NCI-H82 treated with DMSO at 0.1 percent for 48 hours (cell line): ENCODE measurements around the gene REM2.

Experiments used
- DNase-seq: peaks from one replicate; lab custom pipeline; 2025; ENCODE audit not compliant: unreplicated experiment; lab: John Stamatoyannopoulos, UW

Gene REM2

DNA sequence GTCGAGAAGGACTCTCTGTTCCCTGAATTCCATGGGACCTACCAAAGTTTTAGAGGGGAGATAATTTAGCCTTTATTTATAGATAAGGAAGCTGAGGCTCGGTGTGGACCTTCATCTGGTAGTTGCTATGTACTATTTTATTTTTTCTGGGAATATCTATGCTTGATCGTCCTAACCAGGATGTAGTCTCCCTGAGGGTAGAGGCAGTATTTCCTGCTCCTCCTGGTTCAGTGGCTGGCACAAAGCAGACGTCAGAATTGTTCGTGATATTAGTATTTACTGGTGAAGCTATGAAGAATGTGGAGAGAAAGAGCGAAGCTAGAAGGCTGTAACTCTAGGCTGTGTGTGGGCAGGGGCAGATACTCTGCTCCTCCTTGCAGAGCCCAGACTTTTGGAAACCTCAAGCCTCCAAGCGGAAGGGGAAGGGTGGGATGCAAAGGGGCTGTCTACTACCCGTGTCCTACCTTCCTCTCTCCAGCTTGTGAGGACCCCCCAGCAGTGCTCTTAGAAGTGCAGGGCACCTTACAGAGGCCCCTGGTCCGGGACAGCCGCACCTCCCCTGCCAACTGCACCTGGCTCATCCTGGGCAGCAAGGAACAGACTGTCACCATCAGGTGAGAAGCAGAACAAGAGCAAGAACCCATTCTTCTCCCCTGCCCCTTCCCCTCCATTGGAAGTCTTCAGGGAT, 10.0 kb upstream of the REM2 start:
- DNase-seq: no peak

GRCh38 chr14:22875003-22875747, 7.8 kb upstream of the REM2 start:
- DNase-seq: no peak

DNA sequence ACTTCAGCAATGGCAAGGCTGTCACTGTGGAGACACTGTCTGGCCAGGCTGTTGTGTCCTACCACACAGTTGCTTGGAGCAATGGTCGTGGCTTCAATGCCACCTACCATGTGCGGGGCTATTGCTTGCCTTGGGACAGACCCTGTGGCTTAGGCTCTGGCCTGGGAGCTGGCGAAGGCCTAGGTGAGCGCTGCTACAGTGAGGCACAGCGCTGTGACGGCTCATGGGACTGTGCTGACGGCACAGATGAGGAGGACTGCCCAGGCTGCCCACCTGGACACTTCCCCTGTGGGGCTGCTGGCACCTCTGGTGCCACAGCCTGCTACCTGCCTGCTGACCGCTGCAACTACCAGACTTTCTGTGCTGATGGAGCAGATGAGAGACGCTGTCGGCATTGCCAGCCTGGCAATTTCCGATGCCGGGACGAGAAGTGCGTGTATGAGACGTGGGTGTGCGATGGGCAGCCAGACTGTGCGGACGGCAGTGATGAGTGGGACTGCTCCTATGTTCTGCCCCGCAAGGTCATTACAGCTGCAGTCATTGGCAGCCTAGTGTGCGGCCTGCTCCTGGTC, 7.2 kb upstream of the REM2 start:
- DNase-seq: no peak

DNA sequence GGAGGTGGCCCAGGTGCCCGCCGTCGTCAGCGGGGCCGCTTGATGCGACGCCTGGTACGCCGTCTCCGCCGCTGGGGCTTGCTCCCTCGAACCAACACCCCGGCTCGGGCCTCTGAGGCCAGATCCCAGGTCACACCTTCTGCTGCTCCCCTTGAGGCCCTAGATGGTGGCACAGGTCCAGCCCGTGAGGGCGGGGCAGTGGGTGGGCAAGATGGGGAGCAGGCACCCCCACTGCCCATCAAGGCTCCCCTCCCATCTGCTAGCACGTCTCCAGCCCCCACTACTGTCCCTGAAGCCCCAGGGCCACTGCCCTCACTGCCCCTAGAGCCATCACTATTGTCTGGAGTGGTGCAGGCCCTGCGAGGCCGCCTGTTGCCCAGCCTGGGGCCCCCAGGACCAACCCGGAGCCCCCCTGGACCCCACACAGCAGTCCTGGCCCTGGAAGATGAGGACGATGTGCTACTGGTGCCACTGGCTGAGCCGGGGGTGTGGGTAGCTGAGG, 6.0 kb upstream of the REM2 start:
- DNase-seq: no peak

- DNase-seq: no peak
Observed at GRCh38 chr14:22878271-22879246, 4.5 kb upstream of the REM2 start.

DNA sequence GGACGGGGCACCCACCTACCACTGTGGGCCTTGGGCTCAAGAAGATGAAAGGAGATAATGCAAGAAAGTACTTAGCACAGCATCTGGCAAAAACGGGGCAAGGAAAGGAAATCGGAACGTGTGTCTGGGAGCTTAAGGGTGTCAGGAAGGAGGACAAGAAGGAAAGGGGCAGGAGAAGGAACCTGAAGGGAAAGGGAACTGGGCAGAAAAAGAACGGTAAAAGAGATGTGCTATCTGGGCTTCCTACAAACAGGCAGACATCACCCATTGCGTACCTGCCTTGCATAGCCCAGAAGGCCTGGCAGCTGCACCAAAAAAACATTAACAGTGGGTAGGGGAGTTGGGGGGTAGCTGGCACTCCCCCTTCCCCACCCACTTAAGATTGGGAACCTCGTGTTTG, 958 bp upstream of the REM2 start:
- DNase-seq: no peak

DNA sequence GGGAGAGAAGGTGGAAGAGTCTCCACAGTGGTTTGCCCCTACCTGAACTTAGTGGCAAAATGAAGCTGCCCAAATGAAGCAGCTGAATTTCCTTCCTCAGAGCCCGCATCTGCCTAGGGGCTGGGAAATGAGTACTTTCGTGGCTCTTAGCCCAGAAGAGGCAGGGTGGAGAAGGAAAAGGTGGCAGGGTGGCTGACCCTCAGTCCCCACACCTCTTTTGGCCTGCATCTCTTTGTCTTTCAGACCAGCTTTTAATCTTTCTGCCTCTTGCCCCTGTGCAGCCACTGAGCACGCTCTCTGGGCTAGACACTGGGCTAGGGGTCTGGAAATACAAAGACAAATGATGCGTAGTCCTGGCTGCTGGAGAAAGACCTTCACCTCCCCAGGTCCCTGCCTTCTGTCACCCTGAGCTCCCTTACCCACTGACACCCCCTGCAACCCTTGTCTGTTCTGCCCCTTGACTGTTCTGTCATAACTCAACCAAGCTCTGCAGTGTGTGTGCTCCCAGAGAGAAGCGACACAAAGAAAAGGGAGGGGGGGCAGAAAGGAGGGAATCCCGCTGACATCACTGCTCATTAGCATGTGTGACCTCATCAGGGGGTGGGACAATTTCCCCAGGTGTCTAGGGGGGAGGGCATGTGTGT, 371 bp upstream of the REM2 start:
- no peak for DNase-seq

- DNase-seq: no peak
Observed at GRCh38 chr14:22884076-22884737, 1.2 kb downstream of the REM2 start.

GRCh38 chr14:22884738-22885523, 1.9 kb downstream of the REM2 start:
- no peak for DNase-seq

- DNase-seq: no peak
Observed at GRCh38 chr14:22885975-22886374, 3.0 kb downstream of the REM2 start.

GRCh38 chr14:22886500-22887259, 3.7 kb downstream of the REM2 start:
- no peak for DNase-seq

- no peak for DNase-seq
Observed at GRCh38 chr14:22887260-22887989, 4.4 kb downstream of the REM2 start.

DNA sequence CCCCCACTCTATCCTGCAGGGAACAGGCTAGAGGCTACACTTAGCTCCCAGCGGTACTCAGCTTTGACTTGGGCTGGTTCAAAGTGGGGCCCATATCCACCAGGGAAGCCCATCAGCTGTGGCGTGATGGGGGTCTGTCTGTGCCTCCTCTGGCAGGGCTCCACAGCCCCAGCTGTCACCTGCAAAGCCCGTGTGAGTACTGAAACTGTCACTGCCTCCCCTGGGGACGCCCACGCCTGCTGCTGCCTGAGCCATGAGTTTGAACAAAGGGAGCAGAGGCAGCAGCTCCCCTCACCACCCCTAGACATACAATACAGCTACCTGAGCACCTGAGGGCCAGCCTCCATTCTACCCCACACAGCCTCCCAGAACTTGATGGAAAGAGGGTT, 5.0 kb downstream of the REM2 start:
- no peak for DNase-seq

GRCh38 chr14:22888662-22889061, 5.6 kb downstream of the REM2 start:
- DNase-seq: no peak

GRCh38 chr14:22890416-22890815, 7.4 kb downstream of the REM2 start:
- DNase-seq: no peak

GRCh38 chr14:22892488-22892887, 9.5 kb downstream of the REM2 start:
- no peak for DNase-seq

DNA sequence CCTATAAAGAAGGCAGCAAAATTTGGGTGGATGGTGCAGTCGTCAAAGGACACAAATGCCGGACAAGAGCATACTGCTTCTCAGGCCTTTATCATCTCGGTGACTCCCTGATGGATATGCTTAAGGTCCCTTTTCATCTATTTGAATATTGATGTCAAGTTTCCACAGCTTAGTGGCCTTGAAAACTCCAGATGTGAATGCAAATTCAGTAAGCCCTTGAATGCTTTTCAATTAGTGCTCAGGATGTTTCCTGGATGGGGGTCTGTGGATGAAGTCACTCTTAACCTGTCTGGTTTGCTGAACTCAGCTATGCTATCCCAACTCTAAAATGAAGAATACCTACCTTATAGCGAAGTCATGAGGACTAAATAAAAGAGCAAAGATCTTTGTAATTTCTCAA, 10.7 kb downstream of the REM2 start:
- DNase-seq: no peak

DNA sequence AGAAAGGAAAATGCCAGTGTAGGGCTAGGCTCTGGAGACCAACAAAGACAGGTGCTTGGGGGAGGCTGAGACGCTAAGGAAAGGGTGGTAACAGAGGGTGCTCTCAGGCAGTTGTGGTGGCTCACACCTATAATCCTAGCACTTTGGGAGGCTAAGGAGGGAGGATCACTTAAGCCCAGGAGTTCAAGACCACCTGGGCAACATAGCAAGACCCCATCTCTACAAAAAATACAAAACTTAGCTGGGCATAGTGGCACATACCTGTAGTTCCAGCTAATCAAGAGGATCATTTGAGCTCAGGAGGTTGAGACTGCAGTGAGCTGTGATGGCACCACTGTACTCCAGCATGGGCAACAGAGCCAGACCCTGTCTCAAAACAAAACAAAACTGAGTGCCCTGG, 12.4 kb downstream of the REM2 start:
- DNase-seq: no peak
